ENCODE data around the gene HM13. TPM values are rescaled to one million over a fixed set of nuclear protein-coding genes. Genes with fewer than 3 reads are reported as not detected.

The HM13 gene
- total and polyA plus RNA-seq, 2 experiments from 2014 or later = 126 to 150 TPM

Small RNAs within 50 kb of the gene (microRNA-seq; reads per million reads assigned to microRNA genes)
- gene MIR3193 = not detected

Small RNAs within 50 kb of the gene (small RNA-seq; reads per million reads assigned to genes)
- gene MIR3193 (ENCODE audit: low replicate concordance) = not detected

Other genes starting within 250 kb of the HM13 start
- gene DEFB116, start 205.9 kb upstream of the HM13 start, total RNA-seq (2014; rRNA removed; shearing (Covaris generic)) = not detected in 2 replicates
- not detected in 2 replicates for gene DEFB116, start 205.9 kb upstream of the HM13 start, polyA plus RNA-seq (2016; fragmentation: Nextera tagmentation; extraction: Ambion mirVana)
- not detected in 2 replicates for gene DEFB118, start 145.8 kb upstream of the HM13 start, total RNA-seq (2014; rRNA removed; shearing (Covaris generic))
- gene DEFB118, start 145.8 kb upstream of the HM13 start, polyA plus RNA-seq (2016; fragmentation: Nextera tagmentation; extraction: Ambion mirVana) = not detected in 2 replicates
- not detected in 2 replicates for gene DEFB119, start 123.9 kb upstream of the HM13 start, total RNA-seq (2014; rRNA removed; shearing (Covaris generic))
- not detected in 2 replicates for gene DEFB119, start 123.9 kb upstream of the HM13 start, polyA plus RNA-seq (2016; fragmentation: Nextera tagmentation; extraction: Ambion mirVana)
- not detected in 2 replicates for gene DEFB121, start 108.2 kb upstream of the HM13 start, total RNA-seq (2014; rRNA removed; shearing (Covaris generic))
- gene DEFB121, start 108.2 kb upstream of the HM13 start, polyA plus RNA-seq (2016; fragmentation: Nextera tagmentation; extraction: Ambion mirVana) = not detected in 2 replicates
- not detected in 2 replicates for gene DEFB123, start 73.8 kb upstream of the HM13 start, total RNA-seq (2014; rRNA removed; shearing (Covaris generic))
- not detected in 2 replicates for gene DEFB123, start 73.8 kb upstream of the HM13 start, polyA plus RNA-seq (2016; fragmentation: Nextera tagmentation; extraction: Ambion mirVana)
- 0.52 TPM in 1 of 2 replicates, not detected in the other for gene DEFB124, start 39.3 kb upstream of the HM13 start, total RNA-seq (2014; rRNA removed; shearing (Covaris generic))
- not detected in 2 replicates for gene DEFB124, start 39.3 kb upstream of the HM13 start, polyA plus RNA-seq (2016; fragmentation: Nextera tagmentation; extraction: Ambion mirVana)
- 0.28 TPM in 1 of 2 replicates, not detected in the other for gene REM1, start 39.2 kb upstream of the HM13 start, total RNA-seq (2014; rRNA removed; shearing (Covaris generic))
- gene REM1, start 39.2 kb upstream of the HM13 start, polyA plus RNA-seq (2016; fragmentation: Nextera tagmentation; extraction: Ambion mirVana) = not detected in 2 replicates
- 452 and 479 TPM in 2 replicates for gene ID1, start 90.8 kb downstream of the HM13 start, total RNA-seq (2014; rRNA removed; shearing (Covaris generic))
- gene ID1, start 90.8 kb downstream of the HM13 start, polyA plus RNA-seq (2016; fragmentation: Nextera tagmentation; extraction: Ambion mirVana) = 221 and 224 TPM in 2 replicates
- gene COX4I2, start 123.5 kb downstream of the HM13 start, total RNA-seq (2014; rRNA removed; shearing (Covaris generic)) = not detected in 2 replicates
- gene COX4I2, start 123.5 kb downstream of the HM13 start, polyA plus RNA-seq (2016; fragmentation: Nextera tagmentation; extraction: Ambion mirVana) = 0.63 and 1.1 TPM in 2 replicates
- gene BCL2L1, start 208.4 kb downstream of the HM13 start, total RNA-seq (2014; rRNA removed; shearing (Covaris generic)) = 108 and 110 TPM in 2 replicates
- gene BCL2L1, start 208.4 kb downstream of the HM13 start, polyA plus RNA-seq (2016; fragmentation: Nextera tagmentation; extraction: Ambion mirVana) = 39.9 and 42.4 TPM in 2 replicates
- gene TPX2, start 224.8 kb downstream of the HM13 start, total RNA-seq (2014; rRNA removed; shearing (Covaris generic)) = 148 and 159 TPM in 2 replicates
- gene TPX2, start 224.8 kb downstream of the HM13 start, polyA plus RNA-seq (2016; fragmentation: Nextera tagmentation; extraction: Ambion mirVana) = 94.1 and 101 TPM in 2 replicates

Measured in GM23338 (cell line).